GM18861 (cell line): ENCODE data around the gene IFT81.
"Not testable (repeated sequence)": the region's sequence is repeated elsewhere in the genome, so short reads cannot be mapped to it uniquely, and the experiment has no call there.

Experiments
- ATAC-seq: cut with Tn5 transposase; IDR thresholded peaks from one replicate; pipeline ENCODE4 v1.9.1; 2021; ENCODE audit not compliant: unreplicated experiment

IFT81 gene

DNA sequence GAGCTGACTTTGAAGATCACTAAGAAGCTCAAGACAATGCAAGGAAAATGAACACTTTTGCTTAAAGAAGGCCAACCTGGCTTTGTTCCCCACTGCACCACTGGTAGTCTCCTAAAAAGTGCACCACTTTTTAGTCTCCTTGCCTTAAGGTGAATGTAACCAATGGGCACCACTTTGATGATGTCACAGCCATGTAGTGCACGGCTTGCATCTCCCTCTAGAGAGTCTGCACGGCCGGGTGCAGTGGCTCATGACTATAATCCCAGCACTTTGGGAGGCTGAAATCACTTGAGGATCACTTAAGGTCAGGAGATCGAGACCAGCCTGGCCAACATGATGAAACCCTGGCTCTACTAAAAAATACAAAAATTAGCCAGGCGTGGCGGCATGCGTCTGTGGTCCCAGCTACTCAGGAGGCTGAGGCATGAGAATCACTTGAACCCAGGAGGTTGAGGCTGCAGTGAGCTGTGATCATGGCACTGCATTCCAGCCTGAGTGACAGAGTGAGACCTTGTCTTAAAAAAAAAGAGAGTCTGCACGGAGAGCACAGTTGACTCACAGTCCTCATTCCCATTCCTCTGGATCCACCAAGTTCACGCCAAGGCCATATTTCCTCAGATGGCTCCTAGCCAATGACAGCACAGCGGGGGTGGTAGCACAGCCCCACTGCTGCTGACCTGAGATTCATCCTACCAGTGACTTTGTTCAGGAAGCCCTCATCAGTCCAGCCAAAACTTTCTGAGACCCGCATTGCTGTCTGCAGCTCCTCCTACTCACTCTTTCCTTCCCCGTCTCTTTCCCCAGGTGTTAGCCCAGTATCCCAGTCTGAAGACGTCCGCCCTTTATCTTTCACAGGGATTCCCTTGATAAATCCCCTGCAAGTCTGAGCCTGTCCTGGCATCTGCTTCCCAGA is 16.5 kb upstream of the IFT81 start:
- no peak for ATAC-seq

DNA sequence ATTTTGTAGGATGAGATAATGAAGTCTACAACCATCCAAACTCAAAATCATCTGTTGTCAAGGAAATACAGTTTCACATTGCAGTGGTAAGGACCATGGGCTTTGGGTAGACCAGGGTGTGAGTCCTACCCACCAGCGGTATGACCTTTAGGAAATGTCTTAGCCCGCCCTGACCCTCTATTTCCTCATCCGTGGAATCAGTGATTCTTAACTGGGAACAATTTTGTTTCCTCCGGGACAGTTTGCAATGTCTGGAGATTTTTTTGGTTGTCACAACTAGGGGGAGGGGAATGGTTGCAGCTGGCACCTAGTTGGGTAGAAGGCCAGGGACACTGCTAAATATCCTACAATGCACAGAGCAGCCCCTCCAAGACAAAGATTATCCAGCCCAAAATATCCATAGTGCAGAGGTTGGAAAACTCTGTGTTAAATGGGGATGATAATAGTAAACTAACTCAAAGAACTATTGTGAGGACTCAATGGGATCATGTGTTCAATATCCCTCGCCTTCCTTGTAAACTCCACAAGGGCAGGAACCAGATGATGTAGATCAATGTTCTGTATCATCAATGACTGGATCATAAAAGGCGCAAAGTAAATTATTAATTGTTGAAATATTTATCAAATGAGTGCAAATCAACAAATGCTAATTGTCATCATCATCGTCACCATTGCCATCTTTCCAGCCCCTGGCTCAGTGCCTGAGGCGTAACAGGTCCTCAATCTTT is 15.7 kb upstream of the IFT81 start:
- no peak for ATAC-seq

DNA sequence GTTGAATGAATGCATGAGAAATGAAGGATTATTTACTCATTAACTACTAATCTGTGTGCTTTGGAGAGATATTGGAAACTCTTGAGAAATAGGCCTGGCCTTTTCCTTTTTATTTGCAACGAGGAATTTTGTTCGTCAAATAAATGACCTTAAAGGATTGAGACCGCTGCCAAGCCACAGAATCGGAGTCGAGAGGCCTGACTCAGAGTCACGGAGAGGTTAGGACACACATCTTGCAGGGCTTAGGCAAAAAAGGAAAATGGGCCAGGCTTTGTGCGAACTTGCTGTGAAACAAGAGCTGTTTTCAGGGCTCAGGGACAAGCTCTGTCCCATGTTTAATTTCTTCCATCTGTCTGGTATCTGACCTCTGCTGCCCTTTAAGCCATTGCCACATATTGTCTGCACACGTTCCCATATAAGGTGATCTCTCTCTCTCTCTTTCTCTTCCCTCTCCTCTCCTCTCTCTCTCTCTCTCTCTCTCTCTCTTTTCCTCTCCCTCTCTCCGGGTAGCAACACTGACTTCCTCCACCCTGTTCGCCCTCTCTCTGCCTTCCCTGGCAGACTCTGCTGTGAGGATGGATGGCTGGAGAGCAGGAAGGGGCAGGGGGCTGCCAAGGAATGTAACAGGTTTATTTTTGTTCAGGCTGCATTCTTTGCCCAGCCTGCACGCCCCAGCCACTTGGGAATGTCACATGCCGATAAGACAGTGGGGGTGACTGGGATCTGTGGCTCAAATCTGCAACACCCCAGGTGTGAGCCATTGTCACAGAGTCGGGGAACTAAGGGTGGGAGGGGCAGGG is 14.9 kb upstream of the IFT81 start:
- ATAC-seq, result no peak

DNA sequence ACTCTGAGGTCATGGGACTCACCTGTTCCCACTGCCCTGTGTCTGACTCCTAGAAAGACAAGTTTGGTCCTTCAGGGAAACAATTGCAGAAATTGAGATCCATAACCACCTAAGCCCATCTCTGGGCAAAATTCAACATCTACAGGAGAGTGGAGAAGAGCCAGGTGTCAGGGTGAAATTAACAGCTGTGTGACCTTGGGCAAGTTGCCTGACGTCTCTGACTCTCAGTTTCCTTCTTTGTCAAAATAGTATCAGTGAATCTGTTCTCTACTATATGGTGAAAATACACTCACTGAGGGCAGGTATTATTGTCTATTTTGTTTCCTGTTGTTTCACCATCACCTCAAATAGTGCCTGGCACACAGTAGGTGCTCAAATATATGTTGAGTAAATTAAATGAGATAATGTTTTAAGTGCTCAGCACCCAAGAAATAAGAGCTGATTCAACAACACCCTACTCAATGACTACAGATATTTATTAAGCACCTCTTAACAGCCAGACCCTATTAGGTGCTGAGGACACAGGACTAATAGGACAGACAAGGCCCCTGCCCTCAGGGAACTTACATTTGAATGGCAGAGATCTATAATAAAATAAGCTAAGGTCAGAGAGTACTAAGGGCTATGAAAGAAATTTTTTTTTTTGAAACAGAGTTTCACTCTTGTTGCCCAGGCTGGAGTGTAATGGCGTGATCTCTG is 14.2 kb upstream of the IFT81 start:
- ATAC-seq, result no peak

DNA sequence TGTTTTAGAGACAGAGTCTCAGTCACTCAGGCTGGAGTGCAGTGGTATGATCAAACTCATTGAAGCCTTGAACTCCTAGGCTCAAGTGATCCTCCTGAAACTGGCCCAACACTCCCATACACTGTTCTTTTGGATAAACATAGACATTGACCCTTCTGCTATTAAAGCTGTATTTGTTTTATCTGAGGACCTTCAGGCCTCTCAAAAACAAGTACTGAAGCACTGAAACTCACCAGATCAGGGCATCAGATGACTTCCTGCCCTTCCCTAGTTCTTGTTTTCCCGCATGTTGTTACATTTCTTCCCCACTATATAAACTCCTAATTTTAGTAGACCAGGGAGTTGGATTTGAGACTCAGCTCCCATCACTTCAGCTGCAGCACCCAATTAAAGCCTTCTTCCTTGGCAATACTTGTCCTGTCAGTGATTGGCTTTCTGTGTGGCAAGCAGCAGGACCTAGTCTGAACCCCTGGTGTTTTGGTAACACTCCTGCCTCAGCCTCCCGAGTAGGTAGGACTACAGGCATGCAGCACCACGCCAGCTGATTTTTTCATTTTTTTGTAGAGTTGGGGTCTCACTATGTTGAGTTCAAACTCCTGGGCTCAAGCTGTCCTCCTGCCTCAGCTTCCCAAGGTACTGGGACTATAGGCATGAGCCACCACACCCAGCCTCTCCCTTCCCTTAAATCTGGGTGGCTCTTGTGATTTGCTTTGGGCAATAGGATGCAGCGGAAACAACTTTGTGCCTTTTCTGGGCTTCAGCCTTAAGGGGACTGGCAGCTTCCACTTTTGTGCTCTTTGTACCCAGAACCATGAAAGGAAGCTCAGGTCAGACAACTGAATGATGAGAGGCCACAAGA is 12.5 kb upstream of the IFT81 start:
- ATAC-seq, result no peak

DNA sequence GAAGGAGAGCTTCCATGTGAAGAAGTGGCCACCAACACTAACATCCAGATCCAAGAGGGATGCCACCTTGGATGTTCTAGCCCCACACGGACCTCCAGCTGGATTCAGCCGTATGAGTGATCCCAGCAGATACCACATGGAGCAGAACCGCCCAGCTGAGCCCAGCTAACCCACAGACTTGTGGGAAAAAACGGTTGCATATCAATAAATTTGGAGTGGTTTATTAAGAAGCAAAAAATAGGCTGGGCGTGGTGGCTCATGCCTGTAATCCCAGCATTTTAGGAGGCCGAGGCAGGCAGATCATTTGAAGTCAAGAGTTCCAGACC is 11.9 kb upstream of the IFT81 start:
- ATAC-seq, result no peak

DNA sequence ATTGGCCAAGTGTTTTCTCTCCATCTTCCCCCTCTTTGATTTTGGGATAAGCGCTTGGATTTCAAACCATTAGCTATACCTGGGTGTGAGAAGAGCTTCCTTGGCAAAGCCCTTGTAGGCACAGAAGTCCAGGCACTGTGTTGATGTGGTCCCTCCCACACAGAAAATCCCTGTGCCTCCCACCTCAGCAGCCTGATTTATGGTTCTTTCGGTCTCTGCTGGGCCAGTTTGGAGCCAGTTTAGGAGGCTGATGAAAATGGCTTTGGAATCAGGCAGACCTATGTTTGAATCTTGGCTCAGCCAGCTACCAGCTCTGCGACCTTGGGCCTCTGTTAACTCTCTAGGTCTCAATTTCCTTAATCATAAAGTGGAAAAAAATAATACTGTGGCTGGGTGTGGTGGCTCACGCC is 9.6 kb upstream of the IFT81 start:
- ATAC-seq, result no peak

DNA sequence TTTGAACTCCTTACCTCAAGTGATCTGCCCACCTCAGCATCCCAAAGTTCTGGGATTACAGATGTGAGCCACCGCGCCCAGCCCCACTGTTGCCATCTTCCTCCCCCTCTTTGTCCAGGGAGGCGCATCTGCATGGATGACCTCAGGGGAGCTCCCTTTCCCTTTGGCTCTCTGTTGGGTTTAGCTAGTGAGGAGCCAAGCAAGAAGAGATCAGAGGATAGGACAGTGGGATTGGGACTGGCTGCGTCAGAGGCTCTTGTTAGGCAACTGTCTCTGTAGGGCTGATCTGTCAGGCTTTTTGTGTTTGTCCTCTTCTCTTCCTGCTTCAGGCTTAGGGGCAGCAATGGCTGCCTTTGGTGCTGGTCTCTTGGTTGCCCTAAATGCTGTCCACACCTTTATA is 8.5 kb upstream of the IFT81 start:
- no peak for ATAC-seq

DNA sequence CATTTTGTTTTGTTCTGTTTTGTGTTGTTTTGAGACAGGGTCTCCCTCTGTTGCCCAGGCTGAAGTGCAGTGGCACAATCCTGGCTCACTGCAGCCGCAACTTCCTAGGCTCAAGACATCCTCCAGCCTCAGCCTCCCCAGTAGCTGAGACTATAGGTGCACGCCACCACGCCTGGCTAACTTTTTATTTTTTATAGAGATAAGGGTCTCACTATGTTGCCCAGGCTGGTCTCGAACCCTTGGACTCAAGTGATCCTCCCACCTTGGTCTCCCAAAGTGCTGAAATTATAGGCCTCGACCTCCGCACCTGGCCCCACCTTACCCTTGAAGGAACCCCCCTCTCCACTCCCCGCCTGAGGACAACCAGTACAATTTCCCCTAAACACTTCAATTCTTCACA is 7.5 kb upstream of the IFT81 start:
- ATAC-seq, result no peak

DNA sequence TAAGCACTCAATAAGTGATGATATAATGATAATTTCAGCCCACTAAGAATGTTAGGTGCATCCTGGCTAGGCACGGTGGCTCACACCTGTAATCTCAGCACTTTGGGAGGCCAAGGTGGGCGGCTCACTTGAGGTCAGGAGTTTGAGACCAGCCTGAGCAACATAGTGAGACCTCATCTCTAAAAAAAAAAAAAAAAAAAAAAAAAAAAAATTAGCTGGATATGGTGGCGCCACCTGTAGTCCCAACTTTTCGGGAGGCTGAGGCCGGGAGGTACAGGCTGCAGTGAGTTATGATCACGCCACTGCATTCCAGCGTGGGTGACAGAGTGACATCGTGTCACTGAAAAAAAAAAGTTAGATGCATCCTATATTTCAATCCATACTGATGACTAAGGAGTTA is 6.9 kb upstream of the IFT81 start:
- not testable (repeated sequence) for ATAC-seq

DNA sequence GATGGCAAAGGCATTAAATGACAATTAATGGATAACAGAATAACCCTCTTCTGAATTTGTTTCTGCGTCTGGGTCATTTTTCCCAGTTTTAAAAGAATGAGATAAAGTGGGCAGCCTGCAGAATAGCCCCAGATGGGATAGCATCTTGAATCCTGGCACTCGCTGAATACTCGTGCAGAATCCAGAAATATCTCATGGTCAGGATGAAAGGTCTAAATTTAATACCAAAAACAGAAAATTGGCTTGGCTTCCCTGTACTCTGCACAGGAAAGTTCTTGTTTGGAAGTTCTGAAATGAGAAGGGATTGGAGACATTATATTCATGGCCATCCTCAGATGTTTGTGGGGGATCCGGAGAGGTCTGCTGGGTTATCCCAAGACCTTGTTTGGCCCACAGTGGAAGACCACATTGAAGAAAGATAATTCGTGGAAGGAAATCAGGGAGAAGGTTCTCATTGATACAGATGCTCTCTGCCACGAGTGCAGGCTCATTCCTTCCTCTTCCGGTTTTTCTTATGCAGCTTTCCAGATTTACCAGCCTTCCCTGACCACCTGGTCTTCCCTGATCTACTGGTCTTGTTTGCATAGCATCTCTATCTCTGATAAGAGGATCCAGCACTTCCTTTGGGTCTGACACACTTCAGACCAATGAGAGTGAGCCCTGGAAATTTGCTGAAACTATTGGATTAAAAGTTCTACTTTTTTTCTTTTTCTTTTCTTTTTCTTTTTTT is 6.0 kb upstream of the IFT81 start:
- ATAC-seq, result no peak

DNA sequence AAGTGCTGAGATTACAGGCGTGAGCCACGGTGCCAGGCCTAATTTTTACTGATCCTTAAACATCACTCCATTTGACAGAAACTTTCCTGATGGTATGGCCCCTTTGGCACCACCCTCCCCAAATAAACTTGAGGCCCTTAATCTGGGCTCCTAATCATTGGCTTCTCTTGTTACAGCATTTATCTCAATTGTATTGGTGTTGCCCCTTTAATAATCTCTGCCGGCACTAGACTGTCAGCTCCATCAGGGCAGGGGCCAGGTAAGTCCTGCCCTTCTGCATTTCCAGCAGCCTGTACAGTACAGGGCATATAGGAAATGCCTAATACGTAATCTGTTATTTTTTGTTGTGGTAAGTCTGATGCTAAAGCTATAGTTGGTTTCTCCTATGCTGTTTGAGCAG is 1.2 kb upstream of the IFT81 start:
- no peak for ATAC-seq

DNA sequence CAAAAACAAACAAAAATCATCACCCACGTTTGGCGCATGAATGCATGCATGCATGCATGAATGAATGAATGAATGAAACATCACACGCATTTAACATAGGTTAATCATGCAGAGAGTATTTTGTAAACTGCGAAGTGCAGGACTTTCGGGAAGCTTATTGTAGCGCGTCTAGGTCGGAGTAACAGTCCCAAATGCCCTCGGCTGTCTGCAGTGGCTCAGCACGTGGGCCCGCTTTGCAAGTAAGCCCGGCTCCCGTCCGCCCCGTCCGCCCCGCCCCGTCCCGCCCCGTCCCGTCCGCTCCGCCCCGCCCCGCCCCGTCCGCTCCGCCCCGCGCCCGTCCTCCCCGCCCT is 263 bp upstream of the IFT81 start:
- ATAC-seq, result no peak

DNA sequence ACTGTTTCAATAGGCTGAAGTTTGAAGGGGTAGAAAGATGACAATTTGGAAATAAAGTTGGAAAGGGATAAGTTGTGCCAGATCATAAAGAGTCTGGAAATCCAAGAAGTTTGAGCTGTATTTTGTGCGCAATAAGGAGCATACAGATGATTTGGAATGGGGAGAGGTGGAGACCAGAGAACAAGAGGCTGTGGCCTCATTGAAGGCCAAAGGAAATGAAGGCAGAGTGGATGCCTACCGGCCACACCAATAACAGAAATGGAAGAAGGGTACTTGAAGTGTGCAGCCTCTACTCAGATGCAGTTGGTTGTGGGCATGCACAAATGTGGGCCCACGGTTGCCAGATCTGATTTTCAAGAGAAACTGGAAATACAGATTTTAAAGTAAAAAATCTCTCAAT is 2.4 kb downstream of the IFT81 start:
- no peak for ATAC-seq

DNA sequence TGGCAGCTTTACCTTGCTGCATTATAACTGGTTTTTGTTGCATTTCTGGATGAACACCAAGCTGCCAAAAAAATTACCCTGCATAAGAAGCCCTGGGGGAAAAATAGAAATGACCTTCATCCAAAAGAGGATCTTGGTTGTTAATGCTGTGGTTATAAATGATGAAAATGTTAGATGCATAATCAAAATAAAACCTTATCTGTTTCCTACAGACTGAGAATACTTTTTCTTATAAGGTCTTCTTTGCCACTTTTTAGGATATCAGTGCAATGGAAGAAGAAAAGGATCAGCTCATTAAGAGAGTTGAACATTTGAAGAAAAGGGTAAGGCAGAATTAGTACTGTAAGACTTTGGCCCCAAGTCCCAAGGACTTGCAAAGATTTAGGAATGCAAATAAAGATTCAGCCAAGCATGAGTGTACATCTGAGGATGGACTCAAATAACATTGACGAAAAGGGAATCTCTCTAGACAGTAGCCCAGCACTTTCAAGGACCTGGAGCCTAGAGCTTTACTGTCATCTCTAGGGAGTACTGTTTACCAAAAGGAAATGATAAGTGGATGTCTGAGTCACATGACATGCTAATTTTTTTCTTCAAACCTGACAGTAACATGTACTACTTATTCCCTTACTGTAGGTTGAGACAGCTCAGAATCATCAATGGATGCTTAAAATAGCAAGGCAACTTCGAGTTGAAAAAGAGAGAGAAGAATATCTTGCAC is 10.7 kb downstream of the IFT81 start:
- ATAC-seq, result no peak

DNA sequence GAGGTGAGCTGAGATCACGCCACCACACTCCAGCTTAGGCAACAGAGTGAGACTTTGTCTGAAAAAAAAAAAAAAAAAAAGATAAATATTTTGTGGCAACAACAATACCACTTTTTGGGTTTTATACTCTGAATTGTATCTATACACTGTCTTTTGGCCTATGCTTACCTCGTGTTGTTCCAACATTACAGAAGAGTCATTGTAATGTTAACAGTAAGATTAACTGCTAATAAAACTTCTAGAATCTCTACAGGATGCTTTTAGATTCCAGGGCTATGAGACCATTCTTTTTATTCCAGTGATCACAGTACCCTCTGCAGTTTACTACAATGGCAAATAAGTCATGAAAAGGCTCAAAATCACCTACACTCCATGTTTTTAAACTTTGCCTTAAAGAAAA is 11.6 kb downstream of the IFT81 start:
- no peak for ATAC-seq

DNA sequence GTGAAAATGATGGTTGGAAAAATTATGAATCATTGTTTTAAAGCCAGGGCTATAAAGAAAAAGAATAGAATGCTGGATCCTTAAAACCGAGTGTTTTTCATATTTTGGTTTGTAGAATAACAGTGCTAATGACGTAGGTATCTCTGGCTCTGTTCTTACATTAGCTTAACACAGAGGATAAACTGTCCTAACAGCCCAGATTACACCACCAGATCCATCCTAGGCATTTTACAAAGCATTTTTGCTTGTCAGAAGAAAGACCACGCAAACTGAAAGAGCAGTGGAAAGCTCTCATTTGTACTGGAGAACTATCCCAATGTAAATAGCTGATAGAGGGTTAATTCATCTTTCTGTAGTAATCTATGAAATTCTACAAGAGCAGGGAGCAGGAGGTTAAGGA is 13.6 kb downstream of the IFT81 start:
- no peak for ATAC-seq

DNA sequence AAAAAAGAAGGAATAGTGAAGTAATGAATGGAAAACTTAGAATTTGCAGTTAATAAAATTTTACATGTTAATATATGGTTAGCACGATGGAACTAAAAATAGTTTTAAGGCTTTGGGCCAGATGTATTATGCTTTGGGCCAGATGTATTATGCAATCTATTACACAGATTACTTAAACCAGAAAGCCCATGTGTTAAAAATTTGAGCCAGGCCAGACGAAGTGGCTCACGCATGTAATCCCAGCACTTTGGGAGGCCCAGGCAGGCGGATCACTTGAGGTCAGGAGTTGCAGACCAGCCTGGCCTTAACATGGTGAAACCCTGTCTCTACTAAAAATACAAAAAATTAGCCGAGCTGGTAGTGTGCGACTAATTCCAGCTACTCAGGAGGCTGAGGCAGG is 17.2 kb downstream of the IFT81 start:
- no peak for ATAC-seq

DNA sequence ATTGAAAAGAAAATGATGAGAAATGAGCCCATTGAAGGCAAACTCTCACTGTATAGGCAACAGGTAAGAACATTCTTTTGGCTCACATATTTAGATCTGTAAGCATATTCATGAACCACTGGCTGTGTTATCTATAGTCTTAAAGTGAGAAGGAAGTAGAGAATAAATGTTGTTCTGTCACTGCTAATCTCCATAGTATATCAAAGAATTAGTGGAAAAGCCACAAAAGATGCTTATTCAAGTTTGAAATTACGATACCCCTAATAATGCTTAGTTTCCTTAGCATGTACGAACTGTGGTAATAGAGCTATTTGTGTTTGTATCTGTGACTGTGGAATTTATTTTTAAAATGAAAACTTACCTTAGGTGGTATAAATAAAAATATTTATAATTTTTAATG is 22.8 kb downstream of the IFT81 start:
- no peak for ATAC-seq
